A549 (cell line): ENCODE data around the gene BMPER. TPM values are rescaled to one million over a fixed set of nuclear protein-coding genes. Genes with fewer than 3 reads are reported as not detected.

ENCODE experiments used
- ATAC-seq, 2 experiments: fragments of 200-7000 bp in 1 of 2; fragments of >200 bp in 1 of 2; cut with Nextera tagmentation in 1 of 2; cut with Tn5 transposase in 1 of 2; 3 replicates each; pipeline versions ENCODE4 v1.8.0 to v1.9.1; 2018 to 2020; ENCODE audit warnings: mild to moderate bottlenecking in 1 of 2, moderate library complexity in 1 of 2
- CTCF ChIA-PET: fragments of 300-600 bp; sonication (Branson Sonifier 250); formaldehyde crosslinking; extraction: SDS; loops from one replicate; lab custom pipeline; 2021; ENCODE audit warnings: antibody characterized with exemption, inconsistent platforms; lab: Yijun Ruan, JAX
- POLR2A ChIA-PET: fragments of 350-600 bp; formaldehyde crosslinking; extraction: SDS; loops from one replicate; lab custom pipeline; 2021; ENCODE audit warnings: antibody characterized with exemption, inconsistent platforms; lab: Yijun Ruan, JAX
- DNase-seq, 2 experiments: peaks; one replicate each; pipeline versions ENCODE4 v3.0.0 to v3.0.0-alpha.2; 2011 to 2016; ENCODE audit warnings: low read depth in 1 of 2, low spot score in 1 of 2
- FAIRE-seq: peaks from 2 replicates; lab custom pipeline; 2011; peaks lifted over from hg19 to GRCh38; lab: Jason Lieb, UNC
- H3K27ac ChIP-seq, 2 experiments: fragments of >200 bp; sonication (Bioruptor Twin); formaldehyde crosslinking; 3 replicates each; pipeline ENCODE4 v1.5.1; 2016 to 2017
- H3K4me1 ChIP-seq: fragments of >200 bp; sonication (Bioruptor Twin); formaldehyde crosslinking; 3 replicates; pipeline ENCODE4 v1.6.1; 2016
- H3K4me2 ChIP-seq: fragments of >200 bp; sonication (Bioruptor Twin); formaldehyde crosslinking; 3 replicates; pipeline ENCODE4 v1.6.1; 2016
- H3K4me3 ChIP-seq: fragments of >200 bp; sonication (Bioruptor Twin); formaldehyde crosslinking; 3 replicates; pipeline ENCODE4 v1.5.1; 2016
- H3K9me3 ChIP-seq: fragments of >200 bp; sonication (Bioruptor Twin); formaldehyde crosslinking; 3 replicates; pipeline ENCODE4 v1.6.1; 2016
- ATOH8 ChIP-seq: fragments of 250-450 bp; sonication (Bioruptor Pico); IDR thresholded peaks from 2 replicates; pipeline ENCODE4 v1.5.0; 2020; ENCODE audit warnings: low read depth, mild to moderate bottlenecking, moderate library complexity
- CHD4 ChIP-seq: fragments of 200-600 bp; sonication (generic); IDR thresholded peaks from 2 replicates; pipeline ENCODE4 v1.6.1; 2016; ENCODE audit warnings: antibody characterized with exemption, mild to moderate bottlenecking, borderline replicate concordance
- E2F6 ChIP-seq: IDR thresholded peaks from 2 replicates; pipeline ENCODE4 v1.6.1; 2012; ENCODE audit warnings: low read depth, borderline replicate concordance
- EHMT2 ChIP-seq: fragments of 200-600 bp; sonication (generic); IDR thresholded peaks from 2 replicates; pipeline ENCODE4 v1.6.1; 2016; ENCODE audit warnings: antibody characterized with exemption, low read depth, mild to moderate bottlenecking, moderate library complexity
- FOSB ChIP-seq: fragments of 250-450 bp; sonication (Bioruptor Pico); IDR thresholded peaks from 2 replicates; pipeline ENCODE4 v1.5.0; 2020; ENCODE audit warnings: mild to moderate bottlenecking, moderate library complexity
- HES2 ChIP-seq: fragments of >200 bp; sonication (Bioruptor Twin); formaldehyde crosslinking; IDR thresholded peaks from 2 replicates; pipeline ENCODE4 v1.6.1; 2016
- HMGXB4 ChIP-seq: fragments of 250-450 bp; sonication (Bioruptor Pico); IDR thresholded peaks from 2 replicates; pipeline ENCODE4 v1.5.0; 2021; ENCODE audit warnings: mild to moderate bottlenecking, moderate library complexity, borderline replicate concordance
- HOXA7 ChIP-seq: fragments of 250-450 bp; sonication (Bioruptor Pico); IDR thresholded peaks from 2 replicates; pipeline ENCODE4 v1.5.0; 2020; ENCODE audit warnings: mild to moderate bottlenecking, moderate library complexity
- HOXB5 ChIP-seq: fragments of 250-450 bp; sonication (Bioruptor Pico); IDR thresholded peaks from 2 replicates; pipeline ENCODE4 v1.5.0; 2020; ENCODE audit warnings: mild to moderate bottlenecking, moderate library complexity
- JUNB ChIP-seq: fragments of >200 bp; sonication (Bioruptor Twin); formaldehyde crosslinking; IDR thresholded peaks from 2 replicates; pipeline ENCODE4 v1.6.1; 2016
- MAFK ChIP-seq: fragments of 450-650 bp; IDR thresholded peaks from 2 replicates; pipeline ENCODE4 v1.6.1; 2014; ENCODE audit not compliant: partially characterized antibody
- MAX ChIP-seq: IDR thresholded peaks from 2 replicates; pipeline ENCODE4 v1.6.1; 2012
- NFE2L2 ChIP-seq: fragments of 150-350 bp; conservative IDR thresholded peaks from 2 replicates; pipeline ENCODE4 v1.6.1; 2014; ENCODE audit warnings: low read length
- NPAS2 ChIP-seq: fragments of 250-450 bp; sonication (Bioruptor Pico); IDR thresholded peaks from 2 replicates; pipeline ENCODE4 v1.8.0; 2022; ENCODE audit warnings: mild to moderate bottlenecking, moderate library complexity, borderline replicate concordance
- NR3C1 ChIP-seq: fragments of >200 bp; sonication (Bioruptor Twin); formaldehyde crosslinking; IDR thresholded peaks from 3 replicates; pipeline ENCODE4 v1.6.1; 2017
- POLR2A ChIP-seq: IDR thresholded peaks from 2 replicates; pipeline ENCODE4 v1.6.1; 2012; ENCODE audit warnings: mild to moderate bottlenecking, low read length
- RNF2 ChIP-seq: fragments of 200-600 bp; sonication (generic); IDR thresholded peaks from 2 replicates; pipeline ENCODE4 v1.6.1; 2016; ENCODE audit warnings: low read depth, mild to moderate bottlenecking, antibody characterized with exemption, moderate library complexity, borderline replicate concordance
- USF2 ChIP-seq: fragments of 450-650 bp; IDR thresholded peaks from 2 replicates; pipeline ENCODE4 v1.6.1; 2014; ENCODE audit warnings: antibody characterized with exemption
- ZC3H11A ChIP-seq: fragments of 450-650 bp; IDR thresholded peaks from 2 replicates; pipeline ENCODE4 v1.6.1; 2014; ENCODE audit warnings: antibody characterized with exemption, mild to moderate bottlenecking
- ZFP36 ChIP-seq: fragments of 450-650 bp; IDR thresholded peaks from 2 replicates; pipeline ENCODE4 v1.6.1; 2014; ENCODE audit warnings: borderline replicate concordance; ENCODE audit not compliant: partially characterized antibody
- ZSCAN20 ChIP-seq: fragments of 250-450 bp; sonication (Bioruptor Pico); IDR thresholded peaks from 2 replicates; pipeline ENCODE4 v1.8.0; 2022; ENCODE audit warnings: mild to moderate bottlenecking, moderate library complexity
- WGBS: methylation state at CpG from one replicate; pipeline ENCODE4 v1.1.6; 2017; ENCODE audit errors: missing lambda C conversion rate; 5-methylcytosine and 5-hydroxymethylcytosine counted together
- polyA plus RNA-seq, 4 experiments: library from polyadenylated mRNA; depleted of rRNA in 3 of 4; stranded (reverse); fragments of >200 nt; fragmentation: RNase III in 1 of 4; extraction: RNeasy Plus Mini Kit Qiagen cat#74134 plus additional on column Dnase treatment in 1 of 4; gene quantifications; 2 replicates in 3 of 4; 3 replicates in 1 of 4; pipeline ENCODE4 v1.2.3, GENCODE V29; 2011 to 2017

Gene BMPER
- polyA plus RNA-seq, 2 of the 4 experiments (the other 2 are of a cell fraction) = 5.0 to 5.8 TPM

GRCh38 chr7:33928986-33929385 lies 23.6 kb downstream of the BMPER start:
- TF ChIP-seq NFE2L2 (no peak), NR3C1 (no peak), HMGXB4 (CRISPR knock-in tag) (no peak), POLR2A (no peak), CHD4 (no peak), E2F6 (no peak), MAFK (no peak), MAX (no peak), RNF2 (no peak), ZC3H11A (no peak), HOXA7 (CRISPR knock-in tag) (no peak), ZFP36 (no peak), JUNB (no peak), ATOH8 (CRISPR knock-in tag) (no peak)
- H3K4me1 ChIP-seq = peaks cover 16% of the 10 kb centered on the region
- ATAC-seq = no peak
- ChIA-PET CTCF (interaction anchor here (1.1 to 5.5 kb wide), 5 partner anchors 20 to 744 kb away, joined by 3 to 53 read pairs (median 3); partner anchors contain the start of gene BMPER), POLR2A (no interaction called here)
- no peaks in the 10 kb centered on the region for H3K9me3 ChIP-seq
- WGBS = 70% methylated on average over 7 of the region's 7 CpGs
- no peak overlapping the region for H3K27ac ChIP-seq
- no peak overlapping the region for H3K4me2 ChIP-seq
- no peak for FAIRE-seq
- no peak for DNase-seq
- no peak overlapping the region for H3K4me3 ChIP-seq

GRCh38 chr7:33932221-33932620 lies 26.9 kb downstream of the BMPER start:
- Histone ChIP-seq H3K9me3 (no peaks in the 10 kb centered on the region), H3K4me2 (peak overlapping the region; percentile 59), H3K4me1 (peaks cover 19% of the 10 kb centered on the region), H3K27ac (peak overlapping the region; percentile 26 to 62; a peak in 5 of 6 replicates), H3K4me3 (no peak overlapping the region)
- FAIRE-seq (no peak), ATAC-seq (no peak), DNase-seq (no peak)
- WGBS = 57% methylated on average over 5 of the region's 5 CpGs
- ChIA-PET CTCF (interaction anchor here (0.5 to 5.5 kb wide), 64 partner anchors 10 to 757 kb away, joined by 3 to 53 read pairs (median 5); partner anchors contain the start of gene BMPER), POLR2A (no interaction called here)
- TF ChIP-seq HES2 = no peak
- TF ChIP-seq ZSCAN20 (CRISPR knock-in tag) = no peak
- TF ChIP-seq JUNB = no peak
- no peak for TF ChIP-seq HOXB5 (CRISPR knock-in tag)
- no peak for TF ChIP-seq FOSB (CRISPR knock-in tag)
- TF ChIP-seq HMGXB4 (CRISPR knock-in tag) = no peak
- TF ChIP-seq NPAS2 (CRISPR knock-in tag) = no peak
- TF ChIP-seq USF2 = no peak
- no peak for TF ChIP-seq NR3C1
- no peak for TF ChIP-seq EHMT2
